ENCODE measurements around the gene COL4A2.

DNA sequence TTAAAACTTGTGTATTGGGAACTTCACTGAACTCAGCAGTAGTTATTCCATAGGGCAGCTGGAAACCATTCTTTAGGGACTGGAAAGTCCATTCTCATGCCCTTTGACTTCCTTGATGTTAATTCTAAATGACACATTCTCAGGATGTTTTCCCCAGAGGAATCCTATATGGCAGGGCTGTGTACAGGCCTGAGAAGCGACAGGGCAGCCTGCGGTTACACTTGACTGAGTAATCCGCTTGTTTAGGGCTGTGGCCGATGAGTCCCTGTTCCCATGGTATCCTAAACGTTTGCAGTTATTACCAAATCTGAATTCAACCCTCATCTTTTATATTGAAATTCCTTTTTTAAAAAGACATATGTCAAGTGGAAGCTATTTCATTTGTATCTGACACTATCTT lies 83.5 kb downstream of the COL4A2 start:
- TF ChIP-seq, protein P1, sequence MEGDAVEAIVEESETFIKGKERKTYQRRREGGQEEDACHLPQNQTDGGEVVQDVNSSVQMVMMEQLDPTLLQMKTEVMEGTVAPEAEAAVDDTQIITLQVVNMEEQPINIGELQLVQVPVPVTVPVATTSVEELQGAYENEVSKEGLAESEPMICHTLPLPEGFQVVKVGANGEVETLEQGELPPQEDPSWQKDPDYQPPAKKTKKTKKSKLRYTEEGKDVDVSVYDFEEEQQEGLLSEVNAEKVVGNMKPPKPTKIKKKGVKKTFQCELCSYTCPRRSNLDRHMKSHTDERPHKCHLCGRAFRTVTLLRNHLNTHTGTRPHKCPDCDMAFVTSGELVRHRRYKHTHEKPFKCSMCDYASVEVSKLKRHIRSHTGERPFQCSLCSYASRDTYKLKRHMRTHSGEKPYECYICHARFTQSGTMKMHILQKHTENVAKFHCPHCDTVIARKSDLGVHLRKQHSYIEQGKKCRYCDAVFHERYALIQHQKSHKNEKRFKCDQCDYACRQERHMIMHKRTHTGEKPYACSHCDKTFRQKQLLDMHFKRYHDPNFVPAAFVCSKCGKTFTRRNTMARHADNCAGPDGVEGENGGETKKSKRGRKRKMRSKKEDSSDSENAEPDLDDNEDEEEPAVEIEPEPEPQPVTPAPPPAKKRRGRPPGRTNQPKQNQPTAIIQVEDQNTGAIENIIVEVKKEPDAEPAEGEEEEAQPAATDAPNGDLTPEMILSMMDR (tag by site-specific recombination; IDR thresholded peaks at IDR 0.05), result no peak
- TF ChIP-seq HOXA7 (CRISPR knock-in tag; IDR thresholded peaks at IDR 0.05; ENCODE audit: borderline replicate concordance) (no peak), ZBTB21 (tag by site-specific recombination; IDR thresholded peaks at IDR 0.05) (no peak), ZNF175 (tag by site-specific recombination; IDR thresholded peaks at IDR 0.05) (no peak), ZNF621 (tag by site-specific recombination; IDR thresholded peaks at IDR 0.05) (no peak), PRDM1 (tag by site-specific recombination; IDR thresholded peaks at IDR 0.05) (no peak), ZNF398 (tag by site-specific recombination; IDR thresholded peaks at IDR 0.05) (no peak)
- TF ChIP-seq, protein P2, sequence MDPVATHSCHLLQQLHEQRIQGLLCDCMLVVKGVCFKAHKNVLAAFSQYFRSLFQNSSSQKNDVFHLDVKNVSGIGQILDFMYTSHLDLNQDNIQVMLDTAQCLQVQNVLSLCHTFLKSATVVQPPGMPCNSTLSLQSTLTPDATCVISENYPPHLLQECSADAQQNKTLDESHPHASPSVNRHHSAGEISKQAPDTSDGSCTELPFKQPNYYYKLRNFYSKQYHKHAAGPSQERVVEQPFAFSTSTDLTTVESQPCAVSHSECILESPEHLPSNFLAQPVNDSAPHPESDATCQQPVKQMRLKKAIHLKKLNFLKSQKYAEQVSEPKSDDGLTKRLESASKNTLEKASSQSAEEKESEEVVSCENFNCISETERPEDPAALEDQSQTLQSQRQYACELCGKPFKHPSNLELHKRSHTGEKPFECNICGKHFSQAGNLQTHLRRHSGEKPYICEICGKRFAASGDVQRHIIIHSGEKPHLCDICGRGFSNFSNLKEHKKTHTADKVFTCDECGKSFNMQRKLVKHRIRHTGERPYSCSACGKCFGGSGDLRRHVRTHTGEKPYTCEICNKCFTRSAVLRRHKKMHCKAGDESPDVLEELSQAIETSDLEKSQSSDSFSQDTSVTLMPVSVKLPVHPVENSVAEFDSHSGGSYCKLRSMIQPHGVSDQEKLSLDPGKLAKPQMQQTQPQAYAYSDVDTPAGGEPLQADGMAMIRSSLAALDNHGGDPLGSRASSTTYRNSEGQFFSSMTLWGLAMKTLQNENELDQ (tag by site-specific recombination; IDR thresholded peaks at IDR 0.05; ENCODE audit: low read depth), result no peak
